Measurements from ENCODE around the gene PLXDC2.
"Not testable (repeated sequence)": the region's sequence is repeated elsewhere in the genome, so short reads cannot be mapped to it uniquely, and the experiment has no call there.

PLXDC2 gene

GRCh38 chr10:19977097-19977521, 160.9 kb downstream of the PLXDC2 start:
- no peak for DNase-seq (ENCODE audit: low read depth)

GRCh38 chr10:19979628-19980027, 163.4 kb downstream of the PLXDC2 start:
- no peak for DNase-seq (ENCODE audit: low read depth)

GRCh38 chr10:19983880-19984565, 167.8 kb downstream of the PLXDC2 start:
- DNase-seq (ENCODE audit: low read depth): no peak

- no peak for DNase-seq (ENCODE audit: low read depth)
These were observed 169.5 kb downstream of the PLXDC2 start for GRCh38 chr10:19985745-19986144.

- DNase-seq (ENCODE audit: low read depth): no peak
These were observed 170.4 kb downstream of the PLXDC2 start for GRCh38 chr10:19986591-19986990.

- no peak for DNase-seq (ENCODE audit: low read depth)
These were observed 171.7 kb downstream of the PLXDC2 start for GRCh38 chr10:19987931-19988330.

GRCh38 chr10:19993714-19994315, 177.6 kb downstream of the PLXDC2 start:
- no peak for DNase-seq (ENCODE audit: low read depth)

GRCh38 chr10:19998482-19998881, 182.2 kb downstream of the PLXDC2 start:
- DNase-seq (ENCODE audit: low read depth): no peak

- DNase-seq (ENCODE audit: low read depth): no peak
These were observed 183.2 kb downstream of the PLXDC2 start for GRCh38 chr10:19999431-19999830.

- not testable (repeated sequence) for DNase-seq (ENCODE audit: low read depth)
These were observed 185.8 kb downstream of the PLXDC2 start for GRCh38 chr10:20002026-20002425.

GRCh38 chr10:20002657-20003056, 186.4 kb downstream of the PLXDC2 start:
- DNase-seq (ENCODE audit: low read depth): no peak

GRCh38 chr10:20004087-20004523, 187.9 kb downstream of the PLXDC2 start:
- no peak for DNase-seq (ENCODE audit: low read depth)

- DNase-seq (ENCODE audit: low read depth): no peak
These were observed 189.4 kb downstream of the PLXDC2 start for GRCh38 chr10:20005638-20006037.

- DNase-seq (ENCODE audit: low read depth): no peak
These were observed 190.1 kb downstream of the PLXDC2 start for GRCh38 chr10:20006169-20006870.

- no peak for DNase-seq (ENCODE audit: low read depth)
These were observed 191.2 kb downstream of the PLXDC2 start for GRCh38 chr10:20007426-20007825.

GRCh38 chr10:20013991-20014750, 197.9 kb downstream of the PLXDC2 start:
- DNase-seq (ENCODE audit: low read depth): no peak

GRCh38 chr10:20017961-20018360, 201.7 kb downstream of the PLXDC2 start:
- no peak for DNase-seq (ENCODE audit: low read depth)

GRCh38 chr10:20020677-20021076, 204.4 kb downstream of the PLXDC2 start:
- DNase-seq (ENCODE audit: low read depth): no peak

GRCh38 chr10:20029523-20029922, 213.3 kb downstream of the PLXDC2 start:
- DNase-seq (ENCODE audit: low read depth): no peak

- DNase-seq (ENCODE audit: low read depth): no peak
These were observed 217.2 kb downstream of the PLXDC2 start for GRCh38 chr10:20033476-20033875.

GRCh38 chr10:20034732-20035131, 218.5 kb downstream of the PLXDC2 start:
- DNase-seq (ENCODE audit: low read depth): no peak

- no peak for DNase-seq (ENCODE audit: low read depth)
These were observed 223.8 kb downstream of the PLXDC2 start for GRCh38 chr10:20040012-20040411.

Data from HS-5 (cell line).